Activated CD4-positive, alpha-beta T cell treated with anti-CD3 and anti-CD28 coated beads, Interleukin-2, amount 50 U/mL, for 1 hour (primary cell): ENCODE results near the gene SELENOW.

ENCODE experiments used
- DNase-seq: peaks from one replicate; pipeline ENCODE4 v3.0.0-alpha.2; 2020

Gene SELENOW

GRCh38 chr19:47826800-47827199, 48.3 kb downstream of the SELENOW start:
- no peak for DNase-seq

GRCh38 chr19:47832723-47833122, 54.2 kb downstream of the SELENOW start:
- DNase-seq: no peak
